Non-pigmented ciliary epithelial cell (primary cell): ENCODE measurements around the gene BORCS5.
"Not testable (repeated sequence)": the region's sequence is repeated elsewhere in the genome, so short reads cannot be mapped to it uniquely, and the experiment has no call there.

Experiments used
- DNase-seq: peaks from one replicate; pipeline ENCODE4 v3.0.0-alpha.2; 2010; ENCODE audit warnings: low read depth

The BORCS5 gene

GRCh38 chr12:12488296-12488695 lies 131.4 kb downstream of the BORCS5 start:
- DNase-seq, result no peak

GRCh38 chr12:12488823-12489550 lies 132.1 kb downstream of the BORCS5 start:
- no peak for DNase-seq

GRCh38 chr12:12491606-12492005 lies 134.7 kb downstream of the BORCS5 start:
- no peak for DNase-seq

GRCh38 chr12:12492547-12492946 lies 135.7 kb downstream of the BORCS5 start:
- no peak for DNase-seq

- no peak for DNase-seq
Observed at GRCh38 chr12:12495536-12495935, 138.7 kb downstream of the BORCS5 start.

- DNase-seq, result no peak
Observed at GRCh38 chr12:12498210-12498609, 141.3 kb downstream of the BORCS5 start.

- no peak for DNase-seq
Observed at GRCh38 chr12:12499909-12500604, 143.2 kb downstream of the BORCS5 start.

GRCh38 chr12:12501121-12501520 lies 144.2 kb downstream of the BORCS5 start:
- DNase-seq, result no peak

GRCh38 chr12:12502130-12502814 lies 145.4 kb downstream of the BORCS5 start:
- DNase-seq, result not testable (repeated sequence)

GRCh38 chr12:12502815-12503151 lies 145.9 kb downstream of the BORCS5 start:
- no peak for DNase-seq

GRCh38 chr12:12503384-12504078 lies 146.7 kb downstream of the BORCS5 start:
- DNase-seq, result no peak

GRCh38 chr12:12505544-12506495 lies 148.9 kb downstream of the BORCS5 start:
- DNase-seq, result no peak

GRCh38 chr12:12506496-12506890 lies 149.6 kb downstream of the BORCS5 start:
- no peak for DNase-seq

- no peak for DNase-seq
Observed at GRCh38 chr12:12507121-12507520, 150.2 kb downstream of the BORCS5 start.

- DNase-seq, result no peak
Observed at GRCh38 chr12:12508612-12509011, 151.7 kb downstream of the BORCS5 start.

- peak; percentile 60 for DNase-seq
Observed at GRCh38 chr12:12510141-12510540, 153.3 kb downstream of the BORCS5 start.

- no peak for DNase-seq
Observed at GRCh38 chr12:12510551-12510950, 153.7 kb downstream of the BORCS5 start.

- no peak for DNase-seq
Observed at GRCh38 chr12:12511021-12511783, 154.3 kb downstream of the BORCS5 start.

GRCh38 chr12:12511895-12512711 lies 155.2 kb downstream of the BORCS5 start:
- DNase-seq, result no peak
